HG02759 (cell line): ENCODE measurements around the gene CDC34.

ENCODE experiments used
- ATAC-seq: cut with Tn5 transposase; IDR thresholded peaks from one replicate; pipeline ENCODE4 v1.9.1; 2021; ENCODE audit warnings: mild to moderate bottlenecking, moderate library complexity; ENCODE audit not compliant: unreplicated experiment

The CDC34 gene

DNA sequence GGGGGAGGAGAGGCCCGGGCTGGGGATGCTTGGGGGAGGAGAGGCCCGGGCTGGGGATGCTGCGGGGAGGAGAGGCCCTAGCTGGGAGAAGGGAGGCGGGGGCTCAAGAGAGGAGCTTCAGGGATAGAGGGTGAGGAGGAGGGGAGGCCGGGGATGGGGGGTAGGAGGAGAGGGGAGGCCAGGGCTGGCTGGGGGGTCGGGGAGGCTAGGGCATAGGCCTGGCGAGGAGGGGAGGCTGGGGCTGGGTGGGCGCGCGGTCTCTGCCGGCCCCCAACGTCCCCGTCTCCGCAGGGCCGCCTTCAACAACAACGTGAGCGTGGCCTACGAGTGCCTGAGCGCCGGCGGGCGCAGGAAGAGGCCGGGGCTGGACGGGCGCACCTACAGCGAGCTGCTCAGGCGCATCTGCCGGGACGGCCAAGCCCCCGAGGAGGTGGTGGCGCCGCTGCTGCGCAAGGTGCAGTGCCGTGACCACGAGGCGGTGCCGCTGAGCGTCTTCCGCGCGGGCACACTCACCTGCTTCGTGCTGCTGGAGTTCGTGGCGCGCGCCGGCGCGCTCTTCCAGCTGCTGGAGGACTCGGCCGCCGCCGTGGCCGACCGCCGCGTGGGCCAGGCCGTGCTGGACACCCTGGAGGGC is 12.8 kb upstream of the CDC34 start:
- no peak for ATAC-seq

DNA sequence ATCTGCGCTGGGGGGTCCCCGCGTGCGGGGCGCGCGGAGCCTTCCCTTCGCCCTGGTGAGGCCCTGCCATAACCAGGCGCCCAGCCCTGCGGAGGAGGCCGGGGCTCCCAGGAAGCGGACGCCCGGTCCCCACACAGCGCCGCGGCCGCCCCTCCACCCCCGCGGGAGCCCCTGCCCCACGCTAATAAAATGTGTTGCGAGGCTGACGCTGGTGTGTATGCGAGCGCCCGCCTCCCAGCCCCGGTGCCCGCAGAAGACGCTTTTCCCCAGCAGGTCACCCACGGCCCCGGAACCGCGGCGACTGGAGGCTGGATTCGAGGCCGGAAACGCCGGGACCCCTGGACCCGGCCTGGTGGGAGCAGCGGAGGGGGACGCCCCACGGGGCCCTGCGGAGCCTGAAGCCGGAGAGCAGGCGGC is 12.1 kb upstream of the CDC34 start:
- ATAC-seq, result no peak

DNA sequence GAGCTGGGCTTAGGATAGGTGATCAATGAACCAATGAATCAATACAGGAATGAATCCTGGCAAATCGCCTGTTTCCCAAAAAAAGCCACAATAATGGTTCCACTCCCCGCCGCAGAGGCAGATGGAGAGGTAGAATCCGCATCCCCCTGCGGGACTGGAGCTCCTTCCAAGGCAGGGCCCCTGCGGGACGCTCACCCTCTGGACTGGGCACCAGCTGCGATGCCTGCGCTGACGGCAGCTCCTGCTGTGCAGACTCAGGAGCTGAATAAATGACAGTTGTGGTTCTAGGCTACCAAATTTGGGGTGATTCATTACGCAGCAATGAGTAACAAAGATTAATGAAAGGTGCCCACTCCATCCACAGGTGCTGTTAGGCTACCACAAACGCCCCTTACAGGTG is 8.8 kb upstream of the CDC34 start:
- no peak for ATAC-seq

DNA sequence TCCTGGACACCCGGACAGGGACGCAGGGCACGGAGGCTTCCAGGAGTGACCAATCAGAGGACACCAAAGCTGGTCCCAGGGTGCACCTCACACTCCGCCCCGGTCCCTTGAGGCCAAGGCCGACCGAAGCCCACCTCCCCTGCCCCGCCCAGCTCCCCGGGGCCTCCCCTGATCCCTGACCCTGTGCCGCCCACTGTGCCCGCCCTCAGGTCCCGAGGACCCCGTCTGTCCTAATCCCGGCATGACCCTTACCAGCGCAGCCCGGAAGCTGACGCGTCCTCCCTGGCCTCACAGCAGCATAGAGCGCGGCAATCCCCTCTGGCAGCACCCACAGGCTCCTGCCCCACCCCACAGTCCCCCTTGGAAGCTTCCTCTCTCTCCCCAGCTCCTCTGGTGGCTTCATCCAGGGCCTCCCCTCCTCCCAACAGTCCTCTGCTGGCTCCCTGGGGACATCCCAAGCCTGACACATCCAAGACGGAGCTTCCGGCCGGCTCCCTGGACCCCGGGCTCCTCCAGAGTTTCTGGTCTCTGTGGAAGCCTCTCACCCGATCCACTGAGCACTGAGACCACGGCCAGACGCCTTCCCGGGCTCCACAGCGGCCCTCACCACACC is 7.4 kb upstream of the CDC34 start:
- ATAC-seq, result no peak

DNA sequence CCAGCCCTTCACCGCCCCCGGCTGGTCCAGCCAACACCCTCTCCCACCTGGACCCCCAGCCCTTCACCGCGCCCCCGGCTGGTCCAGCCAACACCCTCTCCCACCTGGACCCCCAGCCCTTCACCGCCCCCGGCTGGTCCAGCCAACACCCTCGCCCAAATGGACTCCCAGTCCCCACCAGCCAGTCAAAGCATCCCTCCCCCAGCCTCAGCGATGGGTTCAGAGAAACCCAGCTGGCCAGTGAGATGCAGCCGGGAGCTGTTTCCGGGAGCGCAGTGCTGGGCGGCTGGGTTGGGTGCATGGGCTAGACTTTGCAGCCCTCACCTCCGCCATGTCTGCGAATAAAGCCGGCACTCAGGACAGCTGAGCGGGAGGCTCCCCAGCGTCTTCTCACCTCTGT is 6.5 kb upstream of the CDC34 start:
- ATAC-seq, result no peak

DNA sequence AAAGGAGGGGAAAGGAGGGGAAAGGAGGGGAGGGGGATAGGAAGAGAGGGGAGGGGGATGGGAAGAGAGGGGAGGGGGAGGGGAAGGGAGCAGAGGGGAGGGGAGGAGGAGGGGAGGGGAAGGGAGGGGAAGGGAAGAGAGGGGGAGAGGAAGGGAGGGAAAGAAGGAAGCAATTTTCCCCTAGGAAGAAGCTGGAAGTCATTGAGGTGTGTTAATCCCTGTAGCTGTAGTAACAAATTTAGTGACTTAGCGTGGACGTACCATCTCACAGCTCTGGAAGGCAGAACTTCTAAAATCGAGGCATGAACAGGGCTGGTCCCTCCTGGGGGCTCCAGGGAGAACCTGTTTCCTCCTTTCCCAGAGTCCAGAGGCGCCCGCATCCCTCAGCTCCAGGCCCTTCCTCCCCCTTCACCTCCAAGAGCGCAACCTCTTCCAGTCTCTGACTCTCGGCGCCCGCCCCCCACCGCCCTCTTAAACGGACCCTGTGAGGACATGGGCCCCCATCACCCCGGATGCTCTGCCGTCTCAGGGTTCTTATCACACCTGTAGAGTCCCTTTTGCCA is 5.6 kb upstream of the CDC34 start:
- ATAC-seq, result no peak

DNA sequence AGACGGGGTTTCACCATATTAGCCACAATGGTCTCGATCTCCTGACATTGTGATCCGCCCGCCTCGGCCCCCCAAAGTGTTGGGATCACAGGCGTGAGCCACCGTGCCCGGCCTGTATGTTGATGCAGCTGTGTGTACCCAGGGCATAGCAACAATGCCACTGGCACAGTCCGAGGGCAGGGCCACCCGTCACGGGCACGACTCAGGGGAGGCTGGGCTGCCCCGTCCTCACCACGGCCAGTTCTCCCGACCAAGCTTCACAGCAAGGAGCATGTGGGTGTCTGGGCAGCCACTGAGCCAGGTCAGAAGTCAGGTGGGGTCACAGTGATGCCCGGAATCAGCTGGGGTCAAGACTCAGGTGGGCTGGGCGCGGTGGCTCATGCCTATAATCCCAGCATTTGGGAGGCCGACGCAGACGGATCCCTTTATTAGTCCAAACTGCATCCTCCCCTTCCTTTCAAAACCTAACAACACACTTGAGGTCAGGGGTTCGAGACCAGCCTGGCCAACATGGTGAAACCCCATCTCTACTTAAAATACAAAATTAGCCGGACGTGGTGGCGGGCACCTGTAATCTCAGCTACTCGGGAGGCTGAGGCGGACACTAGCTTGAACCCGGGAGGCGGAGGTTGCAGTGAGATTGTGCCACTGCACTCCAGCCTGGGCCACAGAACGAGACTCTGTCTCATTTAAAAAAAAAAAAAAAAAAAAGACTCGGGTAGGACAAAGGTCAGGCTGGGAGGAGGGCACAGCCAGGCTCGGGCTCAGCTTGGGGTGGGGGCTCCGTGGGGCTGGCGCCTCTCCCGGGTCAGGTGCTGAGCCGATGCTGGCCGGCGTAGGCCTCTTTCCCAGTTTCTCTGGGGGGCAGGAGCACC is 1.2 kb upstream of the CDC34 start:
- ATAC-seq, result no peak

DNA sequence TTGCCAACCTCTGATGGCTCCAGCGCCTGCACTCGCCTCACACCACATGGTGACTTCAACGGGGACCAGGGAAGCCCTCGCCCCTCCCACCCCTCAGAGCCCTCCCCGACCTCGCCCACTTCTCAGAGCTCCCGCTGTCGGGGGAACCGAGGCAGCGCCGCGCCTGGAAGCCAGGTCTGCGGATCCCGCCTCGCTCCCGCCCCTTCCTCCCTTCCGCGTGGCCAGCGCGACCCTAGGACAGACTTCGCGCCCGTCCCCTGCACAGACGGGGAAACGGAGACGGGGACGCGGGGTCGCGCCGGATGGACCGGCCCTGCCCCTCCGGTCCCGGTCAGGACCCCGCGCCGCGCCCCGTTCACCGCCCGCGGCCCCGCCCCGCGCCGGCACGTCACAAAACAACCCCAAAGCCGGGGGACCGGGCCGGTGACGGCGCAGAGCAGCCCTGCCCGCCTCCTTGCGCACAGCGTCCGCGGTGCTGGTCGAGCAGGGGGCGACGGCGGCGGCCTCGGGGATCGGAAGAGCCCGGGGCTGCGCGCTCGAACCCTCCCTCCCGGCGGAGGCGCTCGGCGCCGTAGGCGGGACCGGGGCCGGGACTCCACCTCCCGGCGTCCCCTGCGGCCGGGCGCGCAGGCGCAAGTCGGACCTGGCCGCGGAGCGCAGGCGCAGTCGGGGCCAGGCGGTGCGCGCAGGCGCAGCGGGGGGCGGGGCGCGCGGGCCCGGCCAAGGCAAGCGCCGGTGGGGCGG is 379 bp upstream of the CDC34 start:
- peak; percentile 79 for ATAC-seq

DNA sequence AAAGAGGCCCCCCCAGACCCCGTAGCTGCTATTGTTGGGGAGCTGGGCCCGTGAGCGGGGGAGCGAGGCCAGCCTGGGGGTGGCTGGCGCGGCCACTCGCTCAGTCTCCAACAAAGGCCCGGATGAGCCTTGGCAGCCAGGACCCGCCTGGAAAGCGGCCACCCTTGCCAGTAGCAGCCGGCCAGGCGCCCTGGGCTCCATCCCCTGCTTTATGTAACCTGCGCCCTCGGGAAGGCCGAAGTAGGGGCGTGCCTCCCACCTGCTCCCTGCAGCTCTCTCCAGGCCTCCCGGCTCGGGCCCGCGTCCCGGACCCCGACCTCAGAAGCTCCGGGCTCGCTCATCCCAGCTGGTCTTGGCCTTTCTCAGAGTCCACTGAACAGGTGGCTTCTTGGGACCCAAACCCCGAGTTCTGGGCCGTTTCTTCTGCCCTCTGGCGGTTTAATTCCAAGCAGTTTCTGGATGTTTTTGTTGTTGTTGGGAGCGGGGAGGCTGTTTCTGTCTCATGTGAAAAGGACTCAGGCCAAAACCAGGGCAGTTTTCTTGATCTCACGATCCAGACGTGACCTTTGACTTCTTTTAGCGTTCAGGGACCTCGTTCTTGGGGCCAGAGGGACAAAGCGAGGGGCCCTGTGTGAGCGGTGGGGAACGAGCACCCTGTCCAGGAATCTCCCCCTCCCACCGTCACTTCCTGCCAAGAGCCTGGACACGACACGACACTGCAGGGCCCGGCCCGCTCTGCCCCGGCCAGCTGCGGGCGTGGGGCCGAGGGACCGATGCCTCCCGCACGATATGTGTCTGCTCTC is 1.2 kb downstream of the CDC34 start:
- ATAC-seq, result no peak

DNA sequence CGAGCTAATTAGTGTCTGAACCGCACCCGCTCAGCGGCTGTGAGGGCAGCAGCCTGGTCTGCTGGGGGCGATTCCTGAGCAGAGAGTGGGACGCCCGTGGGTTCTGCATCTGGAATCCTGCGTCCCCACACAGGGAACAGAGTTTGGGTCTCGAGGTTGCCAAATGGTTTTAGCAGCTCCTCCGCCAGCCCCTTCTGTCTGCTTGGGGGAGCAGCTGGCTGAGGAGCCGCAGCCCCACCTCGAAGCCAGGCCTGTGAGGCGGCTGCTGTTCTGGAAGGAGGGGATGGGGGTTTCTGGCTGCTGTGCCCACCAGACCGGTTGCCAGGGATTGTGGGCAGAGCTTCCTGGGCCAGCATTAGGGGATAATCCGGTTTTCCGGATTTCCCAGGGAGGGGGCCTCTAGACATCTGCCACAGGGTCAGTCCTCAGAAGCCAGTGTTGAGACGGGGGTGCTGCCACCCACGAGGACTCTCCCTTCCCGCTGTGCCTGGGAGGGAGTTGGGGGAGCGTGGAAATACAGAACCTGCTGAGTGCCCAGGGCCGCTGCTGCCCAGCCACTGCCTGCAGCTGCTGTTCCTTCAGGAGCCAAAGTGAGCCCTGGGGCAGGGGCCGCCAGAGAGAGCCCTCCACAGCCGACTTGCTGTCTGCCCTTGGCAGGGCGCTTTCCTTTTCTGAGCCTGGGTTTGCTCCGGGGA is 2.0 kb downstream of the CDC34 start:
- no peak for ATAC-seq

DNA sequence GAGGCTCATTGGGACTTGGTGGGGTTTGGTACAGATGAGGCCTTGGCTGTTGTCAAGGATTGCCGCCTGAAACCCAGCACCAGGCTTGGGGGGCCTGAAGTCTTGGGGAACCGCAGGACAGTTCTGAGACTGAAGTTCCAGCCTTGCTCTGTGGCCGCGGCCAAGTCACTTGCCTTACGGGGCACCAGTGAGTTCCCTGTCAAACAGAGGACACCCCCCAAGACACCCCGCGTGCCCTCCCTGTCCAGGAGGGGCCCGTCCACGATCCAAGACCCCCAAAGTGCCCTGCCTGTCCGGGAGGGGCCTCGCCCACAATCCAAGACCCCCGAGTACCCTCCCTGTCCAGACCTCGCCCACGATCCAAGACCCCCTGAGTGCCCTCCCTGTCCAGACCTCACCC is 2.5 kb downstream of the CDC34 start:
- no peak for ATAC-seq

DNA sequence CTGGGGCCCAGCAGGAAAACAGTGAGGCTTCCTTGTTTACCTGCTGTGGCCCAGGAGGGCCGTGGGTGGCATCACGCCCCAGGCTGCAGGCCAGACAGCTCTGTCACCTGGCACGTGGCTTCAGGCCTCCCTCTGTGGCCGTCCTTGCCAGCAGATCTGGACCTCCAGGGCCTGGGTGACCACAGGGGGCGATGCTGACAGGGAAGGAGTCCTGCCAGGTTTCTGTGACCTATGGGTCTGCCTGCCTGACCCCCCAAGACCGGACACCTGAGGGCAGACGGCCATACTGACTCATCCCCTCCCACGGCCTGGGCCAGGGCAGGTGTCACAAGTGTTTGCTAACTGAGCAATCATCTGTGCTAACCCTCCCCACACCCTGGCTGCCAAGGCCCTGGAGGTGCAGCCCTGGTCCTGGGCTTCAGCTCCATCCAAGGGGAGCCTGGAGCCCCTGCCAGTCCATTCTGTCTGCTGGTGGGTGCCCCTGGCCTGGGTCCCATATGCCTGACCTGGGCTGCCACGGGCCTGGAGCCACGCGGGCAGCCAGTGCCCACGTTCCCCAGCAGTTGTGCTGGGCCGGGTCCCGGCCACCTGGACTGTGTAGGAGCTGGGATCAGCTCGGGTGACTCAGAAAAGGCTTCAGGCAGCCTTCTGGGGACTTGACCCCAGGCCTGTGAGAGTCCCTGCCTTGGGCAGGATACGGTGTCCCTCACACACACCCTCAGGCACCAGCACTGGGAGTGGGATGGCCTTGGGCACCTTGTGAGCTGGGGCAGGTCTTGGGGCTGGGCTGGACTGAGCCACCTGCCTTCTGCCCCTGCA is 3.7 kb downstream of the CDC34 start:
- no peak for ATAC-seq

DNA sequence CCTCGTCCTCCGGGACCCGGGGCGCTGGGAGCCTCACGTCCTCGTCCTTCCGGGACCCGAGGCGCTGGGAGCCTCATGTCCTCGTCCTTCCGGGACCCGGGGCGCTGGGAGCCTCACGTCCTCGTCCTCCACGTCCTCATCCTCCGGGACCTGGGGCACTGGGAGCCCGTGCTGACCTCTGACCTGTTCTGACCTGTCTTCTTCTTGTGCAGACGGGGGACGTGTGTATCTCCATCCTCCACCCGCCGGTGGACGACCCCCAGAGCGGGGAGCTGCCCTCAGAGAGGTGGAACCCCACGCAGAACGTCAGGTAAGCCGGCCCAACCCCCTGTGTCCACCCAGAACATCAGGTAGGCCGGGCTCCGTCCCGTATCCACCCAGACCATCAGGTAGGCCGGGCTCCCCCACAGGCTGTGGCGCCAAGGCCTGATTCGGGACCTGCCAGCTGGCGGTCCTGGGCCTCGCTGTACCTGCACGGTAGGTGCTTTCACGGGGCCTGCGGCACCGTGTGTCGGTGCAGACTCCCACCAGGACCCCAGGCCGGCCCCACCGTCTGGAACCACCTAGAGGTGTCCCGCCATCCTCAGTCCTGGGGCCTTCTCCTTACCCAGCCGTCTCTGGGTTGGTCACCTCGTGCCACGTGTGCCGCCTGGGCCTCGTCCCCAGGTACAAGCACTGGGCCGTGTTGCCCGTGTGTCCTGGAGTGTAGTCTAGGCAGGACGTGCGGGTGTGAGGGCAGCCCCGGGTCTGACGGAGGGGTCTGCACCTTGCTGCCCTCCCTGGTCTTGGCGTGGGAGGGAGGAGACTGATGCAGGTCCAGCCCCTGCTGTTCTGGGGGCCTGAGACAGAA is 4.7 kb downstream of the CDC34 start:
- ATAC-seq, result no peak

DNA sequence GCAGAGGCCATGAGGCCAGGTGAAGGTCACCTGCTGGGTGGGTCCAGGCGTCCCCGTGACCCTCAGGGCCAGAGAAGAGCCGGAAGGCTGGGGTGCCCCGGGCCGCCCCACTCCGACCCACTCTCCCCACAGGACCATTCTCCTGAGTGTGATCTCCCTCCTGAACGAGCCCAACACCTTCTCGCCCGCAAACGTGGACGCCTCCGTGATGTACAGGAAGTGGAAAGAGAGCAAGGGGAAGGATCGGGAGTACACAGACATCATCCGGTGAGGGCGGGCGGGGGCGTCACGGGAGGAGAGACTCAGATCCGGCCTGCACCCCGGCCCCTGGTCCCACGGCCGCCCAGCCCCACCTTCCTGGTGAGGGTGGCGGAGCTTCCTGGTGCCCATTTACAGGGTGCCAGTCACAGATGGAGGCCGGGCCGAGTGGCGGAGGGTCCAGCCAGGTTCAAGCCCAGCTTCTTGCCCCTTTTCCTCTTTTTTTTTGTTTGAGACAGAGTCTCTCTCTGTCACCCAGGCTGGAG is 5.4 kb downstream of the CDC34 start:
- no peak for ATAC-seq

DNA sequence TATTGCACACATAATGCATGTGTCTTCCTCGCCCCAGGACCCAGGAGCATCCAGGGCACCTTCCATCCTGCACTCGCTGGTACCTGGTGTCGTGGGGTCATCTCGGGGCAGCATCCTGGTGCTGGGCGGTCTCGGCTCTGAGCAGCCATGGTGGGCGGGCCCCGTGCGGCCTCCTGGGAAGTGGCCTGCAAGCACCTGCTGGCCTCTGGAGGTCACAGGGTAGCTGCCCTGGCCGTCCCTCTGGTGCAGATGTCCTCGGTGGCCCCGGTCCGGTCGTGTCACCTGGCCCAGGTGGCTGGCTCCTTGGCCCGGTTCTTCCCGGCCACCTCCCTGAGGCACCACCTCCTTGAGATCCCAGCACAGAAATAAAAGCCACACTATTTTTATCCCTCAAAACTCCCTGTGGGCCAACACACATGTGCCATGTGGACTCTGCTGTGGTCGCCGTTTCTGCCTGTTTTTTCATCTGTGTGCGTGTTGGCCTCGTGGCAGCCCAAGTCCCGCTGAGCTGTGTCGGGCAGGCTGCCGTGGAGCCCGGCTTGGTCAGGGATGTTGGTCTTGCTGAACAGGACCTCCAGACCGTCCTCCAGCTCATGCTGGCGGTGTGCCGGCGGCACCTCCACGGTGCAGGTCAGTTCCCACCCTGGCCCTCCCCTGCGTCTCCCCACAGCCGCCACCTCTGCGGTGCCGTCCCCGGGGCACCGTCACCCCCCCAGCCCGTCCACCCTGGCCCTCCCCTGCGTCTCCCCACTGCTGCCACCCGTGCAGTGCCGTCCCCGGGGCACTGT is 7.3 kb downstream of the CDC34 start:
- ATAC-seq, result no peak

DNA sequence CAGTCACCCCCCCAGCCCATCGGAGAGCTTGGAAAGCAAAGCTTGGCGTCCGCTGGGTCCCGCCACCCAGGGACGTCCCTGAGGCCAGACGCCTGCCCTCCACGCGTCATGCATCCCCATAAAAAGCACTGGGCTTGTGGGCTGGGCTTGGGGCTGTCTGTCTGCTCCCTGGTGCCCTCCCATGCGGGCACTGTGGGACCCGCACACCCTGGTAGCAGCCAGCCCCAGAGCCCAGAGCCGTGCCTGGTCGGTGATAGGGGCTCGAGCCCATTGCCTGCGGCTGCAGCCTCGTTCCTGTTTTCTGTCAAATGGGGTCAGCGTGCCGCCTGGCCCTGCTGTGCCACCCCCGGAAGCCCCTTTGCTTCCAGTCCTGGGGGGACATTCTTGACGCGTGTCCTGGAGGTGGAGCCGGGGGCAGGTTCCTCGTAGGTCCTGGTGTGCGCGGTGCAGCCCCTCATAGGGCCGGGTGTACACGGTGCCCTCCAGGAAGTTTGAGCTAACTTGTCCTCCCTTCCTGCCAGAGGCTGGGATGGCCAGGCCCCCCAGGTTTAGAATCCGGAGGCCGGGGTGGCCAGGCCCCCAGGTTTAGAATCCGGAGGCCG is 8.0 kb downstream of the CDC34 start:
- ATAC-seq, result no peak
